GM19035 (cell line): ENCODE measurements around the gene BID.
A peak's percentile ranks its signal among the peaks of the same experiment; 100 is the strongest.

ENCODE experiments used
- ATAC-seq: cut with Tn5 transposase; IDR thresholded peaks from one replicate; pipeline ENCODE4 v1.9.1; 2021; ENCODE audit not compliant: unreplicated experiment

BID gene

DNA sequence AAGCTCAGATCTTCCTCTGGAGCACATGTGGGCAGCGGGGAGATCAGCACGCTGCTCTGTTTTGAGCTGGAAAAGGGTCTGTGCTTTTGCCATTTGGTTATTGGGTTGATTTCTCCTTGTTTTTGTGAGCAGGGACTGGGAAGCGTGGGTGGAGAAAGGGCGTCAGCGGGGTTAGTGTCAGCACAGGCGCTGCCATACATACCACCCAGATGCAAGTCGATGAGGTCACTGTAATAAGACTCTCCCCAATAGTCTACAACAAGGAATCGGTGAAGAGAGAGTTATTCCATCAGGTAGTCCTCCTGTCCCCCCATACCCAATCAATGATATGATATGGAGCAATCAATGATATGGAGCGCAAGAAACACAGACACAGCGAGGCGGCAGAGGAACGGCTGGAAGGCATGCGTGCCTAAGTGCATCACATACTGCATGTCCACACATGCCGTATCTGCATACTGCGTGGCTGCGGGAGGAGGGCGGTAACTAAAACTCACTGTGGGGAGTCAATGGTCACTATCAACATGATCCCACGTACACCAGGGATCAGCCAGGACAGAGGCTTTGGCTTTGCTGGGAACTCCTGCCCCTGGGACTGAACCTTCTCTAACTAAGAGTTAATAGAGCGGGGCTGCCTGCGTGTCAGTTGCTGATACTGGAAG is 29.5 kb upstream of the BID start:
- no peak for ATAC-seq

DNA sequence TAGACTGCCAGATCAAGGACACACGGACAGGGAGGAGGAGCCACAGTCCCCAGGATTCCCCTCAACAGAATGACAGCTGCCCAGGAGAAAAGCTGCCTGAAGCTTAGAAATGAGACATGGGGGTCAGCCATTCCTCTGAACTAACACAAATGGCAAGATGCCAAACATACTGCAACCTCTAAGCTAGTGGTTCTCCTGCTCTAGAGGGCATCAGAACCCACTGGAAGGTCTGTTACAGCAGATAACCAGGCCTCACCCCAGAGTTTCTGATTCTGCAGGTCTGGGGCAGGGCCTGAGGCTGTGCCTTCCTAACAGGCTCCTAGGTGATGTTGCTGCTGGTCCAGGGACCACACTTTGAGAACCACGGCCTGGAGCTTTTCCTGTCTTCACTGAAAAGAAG is 28.6 kb upstream of the BID start:
- no peak for ATAC-seq

DNA sequence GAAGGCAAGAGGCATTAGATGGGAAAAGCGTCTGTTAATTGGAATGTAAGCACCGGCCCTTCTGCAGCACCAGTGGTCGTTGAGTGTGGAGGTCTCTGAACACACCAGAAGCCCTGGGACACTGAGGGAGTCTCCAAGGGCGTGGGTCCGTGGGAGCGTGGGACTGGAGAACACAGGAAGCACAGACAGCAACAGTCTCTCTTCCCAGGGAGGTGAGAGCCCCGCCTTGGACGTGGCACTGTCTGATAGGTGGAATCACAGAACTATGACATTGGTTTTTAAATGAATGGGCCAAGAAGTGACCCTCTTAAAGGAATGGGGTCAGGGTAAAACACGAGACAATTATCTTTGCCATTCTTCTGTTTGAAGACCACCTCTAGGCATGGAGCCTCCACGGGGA is 28.1 kb upstream of the BID start:
- no peak for ATAC-seq

DNA sequence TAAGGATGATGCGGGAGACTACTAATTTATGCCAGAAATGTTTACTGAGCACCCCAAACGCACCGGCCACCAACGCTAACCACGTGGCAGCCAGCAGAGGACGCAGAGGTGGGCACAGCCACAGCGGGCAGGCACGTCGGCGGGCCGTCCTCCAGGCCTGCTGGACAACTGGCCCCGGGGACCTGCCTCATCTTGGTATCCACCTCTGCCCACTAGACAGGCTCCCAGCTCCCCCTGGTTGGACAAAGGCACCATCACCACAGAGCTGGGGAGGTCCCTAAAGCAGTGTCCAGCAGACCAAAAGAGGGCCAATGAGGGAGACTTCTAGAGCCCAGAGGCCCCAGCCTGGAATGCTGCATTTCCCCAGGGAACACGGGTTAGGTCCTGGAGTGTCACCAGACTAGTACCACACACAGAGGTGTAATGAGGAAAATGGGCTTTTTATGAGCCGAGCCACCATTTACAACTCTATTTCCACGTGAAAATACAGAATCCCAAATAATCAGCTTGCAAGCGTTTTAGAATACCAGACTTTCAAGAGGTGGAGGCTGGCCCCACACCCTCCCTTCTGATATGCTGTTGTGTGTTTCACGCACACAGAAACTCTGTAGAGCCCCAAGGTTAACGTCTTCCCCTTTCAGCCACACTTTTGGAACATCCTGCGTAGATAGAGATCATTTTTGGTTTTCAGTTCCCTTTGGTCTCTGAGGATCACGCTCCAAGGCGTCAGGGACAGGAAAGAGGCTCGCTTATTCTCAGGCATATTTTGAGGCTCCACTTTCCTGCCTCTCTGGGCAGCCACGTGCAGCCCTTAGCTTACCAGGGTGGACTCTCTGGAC is 23.7 kb upstream of the BID start:
- ATAC-seq: peak; percentile 49

DNA sequence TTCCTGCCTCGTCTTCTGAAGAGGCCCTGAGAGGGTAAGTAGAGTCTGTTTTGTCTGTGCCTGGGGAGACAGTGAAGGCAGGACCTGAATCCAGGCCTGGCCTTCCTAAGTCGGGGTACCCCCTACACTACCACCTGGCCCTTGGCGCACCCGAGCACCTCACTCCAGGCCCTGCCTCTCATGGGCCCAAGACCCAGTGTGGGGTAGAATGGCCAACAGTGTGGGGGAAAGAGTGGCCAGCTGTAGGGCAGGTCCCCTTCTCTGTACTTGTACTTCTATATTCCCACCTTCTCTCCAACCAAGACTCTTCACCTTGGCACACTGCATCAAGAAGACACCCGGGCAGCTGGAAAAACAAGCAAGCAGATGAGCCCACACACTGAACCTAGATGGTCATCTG is 22.4 kb upstream of the BID start:
- no peak for ATAC-seq

DNA sequence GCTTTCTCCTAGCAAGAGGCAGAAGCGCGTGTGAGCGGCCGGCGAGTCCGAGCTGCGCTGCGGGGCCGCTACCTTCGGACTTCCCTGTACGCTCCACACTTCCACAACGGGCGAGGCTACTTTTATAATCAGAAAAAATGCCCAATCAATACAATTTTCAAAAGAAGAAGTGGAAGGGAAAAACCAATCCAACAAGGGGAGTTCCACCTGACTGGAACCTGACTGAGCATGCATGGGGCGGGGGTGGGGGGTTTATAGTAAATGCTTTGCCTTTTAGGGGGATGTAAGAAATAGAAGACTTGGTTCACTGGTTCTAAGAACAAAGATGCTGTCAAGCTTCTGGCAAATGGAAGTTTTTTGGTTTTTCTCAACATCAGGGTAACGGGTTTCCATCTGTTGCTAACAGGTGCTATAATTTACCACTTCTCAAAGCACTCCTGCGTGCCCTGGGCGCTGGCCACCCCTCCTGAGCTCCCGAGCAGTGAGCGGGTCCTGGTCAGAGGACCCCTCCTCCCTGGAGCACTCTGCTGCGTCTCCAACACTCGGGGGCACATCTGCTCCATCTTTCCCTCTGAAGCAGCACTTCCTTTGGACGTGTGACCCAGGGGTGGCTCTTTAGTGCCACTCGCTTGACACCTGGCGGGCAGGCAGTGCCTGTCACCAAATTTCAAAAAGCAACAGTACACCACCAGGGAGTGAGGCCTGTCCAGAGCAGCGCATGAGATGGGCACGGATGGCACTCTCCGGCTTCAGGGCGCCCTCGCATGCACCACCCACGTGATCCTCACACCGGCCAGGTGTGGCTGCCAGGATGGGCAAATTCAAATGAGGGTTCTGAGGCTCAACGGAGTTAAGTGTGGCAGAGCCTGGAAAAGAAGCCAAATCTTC is 21.6 kb upstream of the BID start:
- ATAC-seq: no peak

DNA sequence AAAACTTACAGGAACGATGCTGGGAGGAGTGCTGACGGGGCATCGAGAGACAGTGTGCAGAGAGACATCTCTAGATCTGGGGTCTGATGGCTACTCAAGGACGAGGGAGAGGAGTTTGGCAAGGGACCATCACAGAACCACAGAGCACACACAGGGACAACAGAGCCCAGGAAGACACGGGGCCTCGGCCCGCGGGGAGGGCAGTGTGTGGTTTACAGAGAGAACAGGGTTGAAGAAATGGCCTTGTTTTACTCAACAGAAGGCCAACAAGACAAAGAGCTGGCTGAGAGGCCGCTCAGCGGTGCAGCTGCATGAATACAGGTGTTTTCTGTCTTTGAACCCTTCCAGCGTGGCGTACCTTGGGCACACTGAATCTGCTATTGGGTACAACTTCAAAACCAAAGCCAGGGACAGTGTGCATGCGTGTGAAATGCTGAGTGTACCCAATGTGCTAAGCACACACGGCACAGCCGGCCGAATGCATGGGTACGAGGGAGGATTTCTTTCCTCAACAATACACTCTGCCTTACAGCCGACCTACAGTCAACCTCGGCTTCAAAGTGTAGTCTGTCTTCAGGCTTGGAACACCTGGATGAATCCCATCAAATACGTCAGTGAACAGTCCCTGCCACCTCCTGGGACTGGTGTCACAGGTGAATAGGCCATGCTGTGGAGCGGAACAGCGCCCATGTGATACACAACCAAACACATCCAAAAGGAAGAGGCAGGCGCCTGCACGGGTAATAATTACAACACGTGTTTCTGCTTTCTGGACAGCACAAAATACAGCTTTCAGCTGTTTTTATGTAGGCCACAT is 20.7 kb upstream of the BID start:
- no peak for ATAC-seq

DNA sequence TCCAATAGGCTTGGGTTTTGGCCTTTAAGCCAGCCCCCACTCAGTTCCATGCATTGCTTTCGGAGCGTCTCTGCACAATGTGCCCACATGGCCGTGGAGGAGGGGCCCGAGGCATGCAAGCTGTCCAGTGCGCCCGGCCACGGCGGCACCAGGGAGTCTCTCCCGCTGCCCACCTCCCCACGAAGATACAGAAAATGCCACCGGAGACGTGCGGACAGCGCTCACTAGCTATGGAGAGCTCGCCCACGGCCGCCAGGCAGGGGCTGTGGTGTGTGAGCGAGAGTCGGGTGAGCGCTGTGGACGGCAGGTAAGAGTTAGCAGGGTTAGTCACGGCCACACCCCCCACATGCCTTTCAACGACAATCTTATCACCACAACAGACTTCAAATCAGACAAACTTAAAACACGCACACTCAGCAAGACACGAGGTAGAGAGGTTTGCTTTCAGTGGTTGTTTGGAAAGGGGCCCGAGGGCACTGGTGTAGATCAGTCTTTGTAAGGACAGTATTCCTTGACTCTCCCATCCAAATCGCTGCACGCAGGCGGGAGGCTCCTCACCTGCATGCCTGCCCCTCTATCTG is 18.7 kb upstream of the BID start:
- ATAC-seq: no peak

DNA sequence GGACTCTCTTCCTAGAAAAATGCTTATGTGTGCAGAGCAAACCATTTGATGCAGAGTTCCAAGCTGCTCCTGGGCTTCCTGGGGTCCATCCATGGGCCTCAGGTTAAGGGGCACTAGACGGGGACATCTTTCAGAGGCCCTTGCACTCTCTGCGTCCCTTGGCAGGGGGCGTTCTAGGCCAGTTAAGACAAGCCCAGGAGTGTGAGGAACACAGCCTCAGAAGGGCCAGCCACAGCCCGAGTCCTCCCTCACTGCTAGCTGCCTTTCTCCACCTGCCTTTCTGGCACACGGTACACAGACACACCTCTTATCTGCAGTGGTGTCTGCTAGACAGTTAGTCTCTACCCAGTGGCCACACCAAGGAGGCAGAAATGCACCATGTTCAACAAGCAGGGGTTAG is 18.0 kb upstream of the BID start:
- no peak for ATAC-seq

DNA sequence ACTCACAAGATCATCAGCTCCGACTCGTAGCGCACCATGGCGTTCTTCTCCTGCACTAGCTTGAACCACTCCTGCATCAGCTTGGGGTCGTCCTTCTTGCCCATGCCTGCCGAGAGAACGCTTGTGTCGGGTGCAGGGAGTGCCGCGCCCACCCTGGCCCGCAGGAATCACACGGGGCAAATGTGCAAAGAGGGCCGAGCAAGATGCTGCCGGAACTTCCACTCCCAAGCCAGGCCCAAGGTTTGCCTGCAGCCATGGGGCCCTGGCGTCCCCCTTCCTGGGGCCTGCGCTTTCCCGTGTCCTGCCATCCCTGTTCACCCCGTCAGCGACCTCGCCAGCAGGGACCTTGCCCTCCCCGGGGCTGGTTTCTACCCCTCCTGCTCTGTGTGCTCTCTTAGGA is 16.9 kb upstream of the BID start:
- no peak for ATAC-seq

DNA sequence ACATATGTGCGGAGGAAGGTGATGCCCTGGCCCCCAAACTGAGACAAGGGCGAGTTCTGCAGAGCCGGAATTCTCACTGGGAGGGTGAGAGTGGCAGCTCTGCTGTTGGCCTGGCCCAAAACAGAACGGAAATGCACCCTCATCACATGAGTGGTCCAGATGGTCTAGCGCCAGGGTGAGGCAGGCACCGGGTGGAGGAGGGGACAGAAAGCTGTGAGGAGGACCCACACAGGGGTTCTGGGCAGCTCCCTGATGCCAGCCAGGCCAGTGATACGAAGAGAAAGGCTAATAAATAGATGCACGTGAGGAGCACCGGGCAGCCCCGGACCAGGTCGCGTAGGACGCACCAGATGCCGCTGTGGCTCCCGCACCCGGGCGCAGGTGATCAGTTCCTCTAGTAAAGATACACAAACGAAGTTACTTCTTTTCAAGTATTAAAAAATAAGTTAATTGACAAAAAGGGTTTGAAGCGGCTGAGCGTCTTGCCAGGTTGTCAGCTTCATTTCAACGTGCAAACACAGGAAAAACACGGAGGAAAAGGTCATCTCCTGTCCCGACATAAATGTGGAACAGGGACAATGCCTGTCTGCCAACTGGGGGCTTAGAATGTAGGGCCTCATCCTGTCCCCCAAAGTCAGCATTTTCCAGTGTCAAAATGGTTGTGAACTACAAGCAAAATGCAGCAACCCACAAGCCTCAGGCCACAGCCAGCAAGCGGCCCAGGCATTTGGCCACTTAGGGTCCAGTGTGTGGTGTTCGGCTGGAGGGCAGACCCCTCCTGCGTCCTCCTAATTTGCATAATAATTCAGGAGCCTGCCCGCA is 15.3 kb upstream of the BID start:
- no peak for ATAC-seq

DNA sequence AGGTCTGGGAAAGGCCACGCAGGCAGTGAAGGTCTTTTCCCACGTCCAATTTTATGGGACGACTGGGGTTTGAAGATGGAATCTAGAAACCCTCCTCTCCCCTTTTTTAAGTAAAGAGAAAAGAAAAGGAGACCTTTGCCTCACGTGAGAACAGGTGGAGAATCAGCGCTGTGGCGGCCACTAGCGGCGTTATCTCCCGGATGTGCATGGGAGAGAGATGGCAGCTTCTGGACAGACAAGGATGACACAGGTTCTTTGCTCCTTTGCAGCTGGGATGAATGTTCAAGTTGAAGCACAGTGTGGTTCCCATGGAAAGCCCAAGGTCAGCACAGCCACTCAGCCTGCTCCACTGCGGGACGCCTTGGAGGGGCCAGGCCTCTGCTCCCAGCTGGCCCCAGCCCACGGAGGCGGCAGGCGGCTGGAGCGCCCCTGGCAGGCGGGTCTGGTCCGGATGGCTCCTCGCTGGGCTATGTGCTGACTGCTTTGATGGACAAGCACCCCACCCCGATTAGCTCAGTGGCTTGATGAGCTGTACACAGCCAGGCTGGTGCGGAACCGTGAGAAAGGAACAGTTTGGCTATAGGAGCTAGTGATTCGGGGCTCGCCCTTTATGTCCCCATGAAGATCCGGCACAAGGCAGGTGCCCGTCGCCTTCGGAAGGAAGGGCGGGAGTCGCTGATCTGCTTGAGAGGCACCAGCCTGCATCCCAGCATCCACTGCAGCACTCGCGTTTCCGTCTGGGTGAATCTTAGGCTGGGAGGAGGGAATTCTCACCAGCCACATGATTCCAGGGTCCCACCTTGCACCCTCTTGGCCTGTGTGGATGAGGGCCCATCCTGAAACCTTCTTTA is 14.5 kb upstream of the BID start:
- ATAC-seq: no peak

DNA sequence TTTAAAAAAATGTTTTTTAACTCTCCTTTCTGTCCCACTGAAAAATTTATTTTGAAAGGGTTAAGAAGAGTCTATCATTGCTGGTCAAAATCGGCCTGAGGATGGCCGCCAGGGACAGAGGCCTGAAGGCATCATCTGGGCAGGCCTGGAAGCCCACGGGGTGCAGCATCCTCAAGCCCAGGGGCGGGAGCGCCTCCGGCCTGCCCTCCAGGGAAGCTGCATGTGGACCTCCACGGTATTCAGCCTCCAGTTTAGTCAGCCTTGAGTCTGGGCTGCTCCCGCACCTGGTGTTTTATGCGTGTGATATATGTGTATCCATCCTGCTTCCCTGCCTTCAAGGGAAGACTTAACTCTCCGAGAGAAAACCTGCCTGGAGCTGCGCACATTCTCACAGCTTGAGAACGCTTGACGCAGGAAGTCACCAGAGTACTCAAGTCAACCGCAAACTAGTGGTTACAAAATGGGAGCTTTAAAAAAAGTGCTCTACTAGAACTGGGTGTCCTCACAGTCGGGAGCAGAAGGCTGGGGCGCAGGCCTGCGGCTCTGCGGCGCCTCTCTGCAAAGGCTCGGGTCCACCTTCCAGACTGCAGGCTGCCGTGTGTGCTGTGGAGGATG is 13.6 kb upstream of the BID start:
- no peak for ATAC-seq

DNA sequence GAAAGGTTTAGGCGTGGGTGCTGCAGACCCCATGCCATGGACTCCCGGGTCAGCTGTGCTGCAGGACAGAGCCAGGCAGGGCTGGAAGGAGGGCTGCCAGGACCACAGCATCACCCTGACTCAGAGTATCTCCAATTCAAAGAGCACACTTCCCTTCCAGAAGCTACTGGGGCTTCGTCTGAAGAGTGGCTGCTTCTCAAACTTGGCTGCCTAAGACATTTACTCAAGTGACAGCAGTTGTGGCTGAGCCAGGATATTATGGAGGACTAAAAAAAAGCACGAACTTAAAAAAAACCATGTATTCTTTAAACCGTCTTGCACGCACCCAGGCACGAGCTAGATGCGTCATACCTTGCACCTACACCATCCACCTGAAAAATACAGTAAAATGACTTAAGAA is 13.0 kb upstream of the BID start:
- no peak for ATAC-seq

DNA sequence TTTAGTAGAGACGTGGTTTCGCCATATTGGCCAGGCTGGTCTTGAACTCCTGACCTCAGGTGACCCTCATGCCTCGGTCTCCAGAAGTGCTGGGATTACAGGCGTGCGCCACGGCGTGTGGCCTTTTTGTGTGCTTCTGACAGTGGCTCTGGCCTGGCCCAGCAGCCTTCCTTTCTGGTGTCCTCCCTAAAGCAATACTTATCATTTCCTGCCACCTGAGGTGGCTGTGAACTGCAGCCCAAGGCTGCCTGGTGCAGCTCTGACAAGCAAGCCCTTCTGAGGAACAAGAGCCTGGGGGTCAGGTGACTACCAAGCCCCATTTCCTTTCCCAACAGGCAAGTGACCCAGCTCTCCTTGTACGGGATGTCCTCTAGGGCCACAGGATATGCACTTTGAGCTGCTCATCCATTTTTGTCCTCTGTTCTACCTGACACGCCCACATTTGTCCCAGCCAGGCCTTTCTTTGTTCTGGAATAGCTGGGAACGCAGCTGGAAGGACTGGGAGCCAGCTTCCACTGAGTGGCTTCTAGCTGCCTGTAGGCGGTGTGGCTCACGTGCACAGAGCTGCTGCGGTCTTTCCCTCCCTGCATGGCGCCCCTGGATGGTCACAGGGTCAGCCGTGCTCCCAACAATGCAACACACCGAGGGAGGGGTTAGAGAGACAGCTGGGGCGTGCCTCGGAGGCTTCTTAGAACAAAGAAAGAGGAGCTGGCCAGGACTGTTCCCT is 12.3 kb upstream of the BID start:
- ATAC-seq: no peak

DNA sequence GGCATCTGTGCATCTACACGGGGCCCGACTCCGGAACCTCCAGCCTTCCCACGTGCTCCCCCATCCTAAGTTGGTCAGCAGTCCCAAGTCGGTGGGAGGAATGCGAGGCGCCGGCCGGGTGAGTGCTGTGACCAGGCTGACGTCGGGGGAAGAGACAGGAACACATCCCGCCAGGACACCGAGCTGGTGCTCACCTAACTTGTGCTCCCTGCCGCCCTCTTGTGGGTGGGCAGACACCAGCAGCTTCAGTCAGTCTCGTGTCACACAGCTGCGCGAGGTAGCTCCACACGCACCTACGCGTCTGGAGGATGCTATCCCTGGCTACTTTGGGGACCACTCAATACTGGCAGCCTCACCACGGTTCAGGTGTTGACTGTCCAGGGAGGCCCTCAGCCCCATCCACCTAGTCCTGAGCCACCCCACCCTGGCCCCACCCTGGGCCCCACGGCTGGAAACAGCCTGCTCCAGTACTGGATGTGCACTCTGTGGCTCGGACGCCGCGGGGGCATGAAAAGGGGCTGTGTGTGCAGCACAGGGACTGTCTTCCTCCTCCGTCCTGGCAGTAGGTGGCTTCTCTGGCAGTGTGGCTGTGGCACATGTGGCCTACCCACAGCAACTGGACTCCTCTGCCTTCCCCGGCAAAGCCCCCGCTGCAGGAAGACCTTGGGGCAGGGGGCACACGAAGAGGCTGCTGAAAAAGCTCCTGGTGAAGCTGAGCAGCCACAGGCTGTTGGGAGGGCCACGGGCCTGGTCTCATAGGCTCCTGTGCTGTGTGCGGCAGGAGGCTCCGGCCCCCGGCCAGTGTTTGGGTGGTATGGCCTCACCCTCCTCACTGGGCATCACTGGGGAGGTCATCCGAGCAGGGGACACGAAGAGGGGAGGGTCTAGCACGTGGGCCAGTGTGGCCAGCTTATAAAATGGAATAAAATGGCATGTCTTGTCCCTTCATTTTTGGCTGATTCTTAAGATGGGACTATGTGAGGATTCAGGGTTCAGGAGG is 11.2 kb upstream of the BID start:
- ATAC-seq: no peak
